KOPT-K1 (cell line): ENCODE results near the gene TNRC6A.
"Not testable (repeated sequence)": the region's sequence is repeated elsewhere in the genome, so short reads cannot be mapped to it uniquely, and the experiment has no call there.

Experiments
- H3K27ac ChIP-seq: fragments of 200-600 bp; sonication (generic); 2 replicates; pipeline ENCODE4 v1.5.1; 2016; ENCODE audit warnings: antibody characterized with exemption, mild to moderate bottlenecking, low read depth, low read length; ENCODE audit not compliant: poor library complexity, severe bottlenecking
- H3K36me3 ChIP-seq: fragments of 200-600 bp; sonication (generic); 2 replicates; pipeline ENCODE4 v1.5.1; 2017; ENCODE audit warnings: antibody characterized with exemption, mild to moderate bottlenecking, low read length, moderate library complexity; ENCODE audit not compliant: insufficient read depth
- H3K9me3 ChIP-seq: fragments of 200-600 bp; sonication (generic); 2 replicates; pipeline ENCODE4 v1.5.1; 2017; ENCODE audit warnings: antibody characterized with exemption, low read length, mild to moderate bottlenecking; ENCODE audit not compliant: insufficient read depth, poor library complexity, severe bottlenecking

The TNRC6A gene

GRCh38 chr16:24701521-24701951 is 27.9 kb upstream of the TNRC6A start:
- Histone ChIP-seq H3K36me3 (no peaks in the 10 kb centered on the region), H3K27ac (no peak overlapping the region), H3K9me3 (no peaks in the 10 kb centered on the region)

GRCh38 chr16:24707760-24708159 is 21.7 kb upstream of the TNRC6A start:
- H3K36me3 ChIP-seq, H3K9me3 ChIP-seq, H3K27ac ChIP-seq: not testable (repeated sequence)

GRCh38 chr16:24713379-24713778 is 16.1 kb upstream of the TNRC6A start:
- H3K36me3 ChIP-seq = no peaks in the 10 kb centered on the region
- H3K9me3 ChIP-seq = peaks cover 6% of the 10 kb centered on the region
- H3K27ac ChIP-seq = no peak overlapping the region

DNA sequence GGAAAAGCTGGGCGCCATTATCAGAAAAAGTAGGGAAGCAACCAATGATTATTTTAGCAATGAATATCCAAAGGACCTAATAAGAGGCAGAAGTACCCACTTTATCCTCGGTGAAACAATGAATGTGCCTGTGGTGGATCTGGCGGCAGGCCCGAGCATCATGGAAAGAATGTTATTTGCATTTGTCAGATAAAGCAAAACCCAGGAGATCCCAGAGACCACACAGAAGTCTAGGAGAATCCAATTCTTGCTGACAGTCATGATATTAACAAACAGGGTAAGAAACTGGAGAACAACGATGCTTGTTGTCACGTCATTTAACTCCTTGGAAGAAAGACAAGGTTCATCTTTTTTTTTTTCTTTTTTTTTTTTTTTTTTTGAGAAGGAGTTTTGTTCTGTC is 12.0 kb upstream of the TNRC6A start:
- Histone ChIP-seq H3K27ac (no peak overlapping the region), H3K36me3 (no peaks in the 10 kb centered on the region), H3K9me3 (peaks cover 6% of the 10 kb centered on the region)

GRCh38 chr16:24718967-24719521 is 10.4 kb upstream of the TNRC6A start:
- Histone ChIP-seq H3K9me3 (no peaks in the 10 kb centered on the region), H3K27ac (no peak overlapping the region), H3K36me3 (no peaks in the 10 kb centered on the region)

- Histone ChIP-seq H3K9me3 (no peaks in the 10 kb centered on the region), H3K27ac (no peak overlapping the region), H3K36me3 (no peaks in the 10 kb centered on the region)
These were observed 7.6 kb upstream of the TNRC6A start for GRCh38 chr16:24721830-24722238.

DNA sequence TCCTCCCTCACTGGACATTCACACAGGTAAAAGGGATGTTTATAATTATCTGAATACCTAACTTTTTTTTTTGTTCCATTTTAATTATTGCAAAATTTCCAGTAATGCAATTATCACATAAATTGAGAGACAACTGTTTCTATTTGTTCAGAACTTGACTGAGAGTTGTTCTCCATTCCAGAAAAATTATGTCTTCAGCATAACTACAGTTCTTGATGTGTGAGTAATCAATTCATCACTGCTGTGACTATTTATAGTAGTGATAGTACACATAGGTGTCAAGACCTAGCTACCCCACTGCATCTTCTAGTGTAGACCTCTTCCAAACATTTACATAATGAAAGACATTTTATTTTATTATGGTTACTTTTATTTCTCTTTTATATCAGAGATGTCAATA is 5.8 kb upstream of the TNRC6A start:
- no peaks in the 10 kb centered on the region for H3K9me3 ChIP-seq
- no peaks in the 10 kb centered on the region for H3K36me3 ChIP-seq
- H3K27ac ChIP-seq = no peak overlapping the region

- Histone ChIP-seq H3K9me3 (no peaks in the 10 kb centered on the region), H3K36me3 (peaks cover 18% of the 10 kb centered on the region; the same call in 1 of the 2 replicates), H3K27ac (no peak overlapping the region)
These were observed 1.4 kb upstream of the TNRC6A start for GRCh38 chr16:24728011-24728410.

GRCh38 chr16:24728891-24729242 is 584 bp upstream of the TNRC6A start:
- Histone ChIP-seq H3K9me3 (no peaks in the 10 kb centered on the region), H3K36me3 (peaks cover 27% of the 10 kb centered on the region), H3K27ac (peak overlapping the region; percentile 69)

DNA sequence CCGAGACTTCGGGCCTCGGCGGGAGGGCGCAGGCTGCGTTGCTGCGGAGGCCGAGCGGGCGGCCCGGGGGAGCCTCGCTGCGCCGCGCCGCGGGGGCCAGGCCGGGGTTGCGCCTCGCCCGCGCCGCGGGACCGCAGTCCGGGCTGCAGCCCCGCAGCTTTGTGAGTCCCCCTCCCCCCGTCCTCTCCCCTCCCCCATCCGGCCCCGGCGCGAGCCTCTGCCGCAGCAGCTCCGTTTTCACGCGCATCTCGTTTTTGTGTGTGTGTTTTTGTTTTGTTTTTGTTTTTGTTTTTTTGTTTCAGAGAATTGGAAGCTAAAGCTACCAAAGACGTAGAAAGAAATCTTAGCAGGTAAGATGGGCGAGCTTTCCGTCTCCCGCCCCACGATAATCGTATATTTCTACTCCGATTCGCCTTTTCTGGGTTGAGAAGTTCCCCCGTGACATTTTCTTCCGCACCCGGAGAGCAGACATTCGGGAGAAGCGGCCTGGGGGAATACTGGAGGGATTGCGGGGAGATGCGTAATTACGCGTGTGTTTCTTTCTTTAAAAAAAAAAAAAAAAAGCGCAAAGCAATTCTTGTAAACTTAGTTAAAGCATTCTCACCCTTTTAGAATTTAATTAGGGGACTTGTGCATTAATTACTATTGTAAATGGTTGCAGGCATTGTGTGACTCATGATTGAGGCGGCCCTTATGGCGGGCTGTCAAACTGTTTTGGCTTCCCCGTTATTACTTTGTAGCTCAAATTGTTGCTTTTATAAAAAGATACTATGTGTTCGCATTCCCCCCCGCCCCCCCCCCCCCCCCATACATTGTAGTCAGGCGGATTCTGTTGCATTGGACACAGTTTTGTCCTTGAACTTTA is 732 bp downstream of the TNRC6A start:
- peak overlapping the region; percentile 69 for H3K27ac ChIP-seq
- peaks cover 37% of the 10 kb centered on the region for H3K36me3 ChIP-seq
- H3K9me3 ChIP-seq = no peaks in the 10 kb centered on the region

GRCh38 chr16:24730914-24731313 is 1.5 kb downstream of the TNRC6A start:
- Histone ChIP-seq H3K9me3 (no peaks in the 10 kb centered on the region), H3K36me3 (peaks cover 38% of the 10 kb centered on the region), H3K27ac (no peak overlapping the region)

GRCh38 chr16:24731722-24732419 is 2.4 kb downstream of the TNRC6A start:
- no peaks in the 10 kb centered on the region for H3K9me3 ChIP-seq
- peaks cover 38% of the 10 kb centered on the region for H3K36me3 ChIP-seq
- no peak overlapping the region for H3K27ac ChIP-seq

DNA sequence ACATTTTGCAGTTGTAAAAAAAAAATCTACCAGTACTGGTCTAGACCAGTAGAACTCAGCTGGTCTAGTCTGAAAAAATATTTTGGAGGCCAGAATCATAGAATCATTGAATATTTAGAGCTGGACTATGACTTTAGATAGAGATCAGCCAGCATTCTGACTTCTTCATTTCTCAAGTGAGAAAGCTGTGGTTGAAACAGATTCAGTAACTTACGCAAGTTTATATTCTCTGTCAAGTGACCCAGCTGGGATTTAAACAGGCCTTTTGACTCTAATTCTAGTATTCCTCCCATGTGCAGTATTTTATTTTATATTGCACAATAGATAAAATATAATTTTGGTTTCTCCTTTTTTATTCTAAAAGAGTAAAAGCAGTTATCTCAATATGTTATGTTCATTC is 4.9 kb downstream of the TNRC6A start:
- peaks cover 49% of the 10 kb centered on the region for H3K36me3 ChIP-seq
- no peaks in the 10 kb centered on the region for H3K9me3 ChIP-seq
- no peak overlapping the region for H3K27ac ChIP-seq

- Histone ChIP-seq H3K27ac (no peak overlapping the region), H3K36me3 (peaks cover 54% of the 10 kb centered on the region), H3K9me3 (no peaks in the 10 kb centered on the region)
These were observed 7.3 kb downstream of the TNRC6A start for GRCh38 chr16:24736758-24737157.

GRCh38 chr16:24737391-24737871 is 8.0 kb downstream of the TNRC6A start:
- Histone ChIP-seq H3K27ac (no peak overlapping the region), H3K36me3 (peaks cover 54% of the 10 kb centered on the region), H3K9me3 (no peaks in the 10 kb centered on the region)
